Hematopoietic multipotent progenitor cell treated with erythropoietin and hydrocortisone succinate and interleukin-3 and kit ligand, for 6 days (in vitro differentiated cells): Measurements from ENCODE around the gene PRKCD.

Source experiments
- DNase-seq: peaks from one replicate; pipeline ENCODE4 v3.0.0-alpha.2; 2015

The PRKCD gene

GRCh38 chr3:53193466-53194209 lies 32.6 kb downstream of the PRKCD start:
- no peak for DNase-seq

- DNase-seq: no peak
These were observed 33.4 kb downstream of the PRKCD start for GRCh38 chr3:53194210-53195065.

DNA sequence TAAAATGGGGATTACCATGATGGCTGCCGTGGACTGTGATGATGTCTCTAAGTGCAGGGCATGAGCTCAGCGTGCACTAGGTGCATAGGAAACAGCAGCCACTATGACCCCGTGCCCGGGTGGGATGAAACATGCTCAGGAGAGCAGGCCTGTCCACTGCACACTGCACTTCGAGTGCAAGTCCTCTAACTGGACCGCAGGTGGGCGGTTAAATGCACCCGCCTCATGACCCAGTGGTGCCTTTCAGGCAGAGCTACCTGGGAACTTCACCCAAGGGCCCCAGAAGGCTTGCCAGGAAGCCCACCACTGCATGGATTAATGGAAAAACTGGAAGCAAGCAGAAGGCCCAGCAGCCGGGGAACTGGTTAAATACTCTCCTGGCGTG lies 34.0 kb downstream of the PRKCD start:
- DNase-seq: no peak

- peak; percentile 74 for DNase-seq
These were observed 34.9 kb downstream of the PRKCD start for GRCh38 chr3:53195602-53196574.

- DNase-seq: peak; percentile 69
These were observed 35.8 kb downstream of the PRKCD start for GRCh38 chr3:53196575-53197407.

- DNase-seq: no peak
These were observed 37.4 kb downstream of the PRKCD start for GRCh38 chr3:53198256-53198977.

GRCh38 chr3:53198996-53199395 lies 38.0 kb downstream of the PRKCD start:
- DNase-seq: no peak

- DNase-seq: peak; percentile 51
These were observed 38.8 kb downstream of the PRKCD start for GRCh38 chr3:53199834-53200233.

DNA sequence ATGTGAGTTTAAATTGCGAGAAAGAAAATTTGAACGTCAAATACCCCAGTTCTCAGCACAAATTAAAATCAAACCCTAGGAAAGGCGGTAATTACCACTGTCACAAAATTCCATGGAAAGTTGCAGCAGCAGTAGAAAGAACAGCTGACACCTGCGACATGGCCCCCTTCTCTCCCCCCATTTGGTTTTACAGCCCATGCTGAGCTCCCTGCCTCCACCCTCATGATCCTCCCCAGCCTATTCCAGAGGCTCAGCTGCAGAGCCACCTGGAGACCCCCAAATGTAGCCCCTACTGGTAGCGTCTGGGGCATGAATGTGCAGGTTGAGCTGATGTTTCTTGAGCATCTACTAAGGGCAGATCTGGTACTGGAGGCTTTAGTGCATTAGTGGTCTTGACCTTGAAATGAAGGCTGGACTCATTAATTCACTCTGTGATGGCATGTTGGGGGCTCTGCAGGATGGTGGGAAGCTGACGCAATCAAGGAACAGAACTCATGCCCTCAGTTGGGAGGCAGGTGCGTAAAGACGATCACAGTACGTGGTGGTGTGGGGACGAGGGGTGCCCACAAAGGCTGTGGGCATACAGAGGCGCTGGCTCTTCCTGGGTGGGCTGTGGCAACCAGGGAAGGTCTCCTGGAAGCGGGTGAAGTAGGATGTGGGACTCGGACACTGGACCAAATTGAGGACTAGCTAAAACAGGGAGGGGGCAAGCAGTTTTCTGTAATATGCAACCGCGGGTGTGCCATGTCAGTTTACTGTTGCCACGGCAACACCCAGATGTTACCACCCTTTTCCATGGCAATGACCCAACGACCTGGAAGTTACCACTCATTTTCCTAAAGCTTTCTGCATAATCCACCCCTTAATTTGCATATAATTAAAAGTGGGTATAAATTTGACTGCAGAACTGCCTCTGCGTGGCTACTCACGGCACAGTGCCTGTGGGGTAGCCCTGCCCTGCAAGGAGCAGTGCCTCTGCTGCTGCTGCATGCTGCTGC lies 39.8 kb downstream of the PRKCD start:
- DNase-seq: peak; percentile 43

DNA sequence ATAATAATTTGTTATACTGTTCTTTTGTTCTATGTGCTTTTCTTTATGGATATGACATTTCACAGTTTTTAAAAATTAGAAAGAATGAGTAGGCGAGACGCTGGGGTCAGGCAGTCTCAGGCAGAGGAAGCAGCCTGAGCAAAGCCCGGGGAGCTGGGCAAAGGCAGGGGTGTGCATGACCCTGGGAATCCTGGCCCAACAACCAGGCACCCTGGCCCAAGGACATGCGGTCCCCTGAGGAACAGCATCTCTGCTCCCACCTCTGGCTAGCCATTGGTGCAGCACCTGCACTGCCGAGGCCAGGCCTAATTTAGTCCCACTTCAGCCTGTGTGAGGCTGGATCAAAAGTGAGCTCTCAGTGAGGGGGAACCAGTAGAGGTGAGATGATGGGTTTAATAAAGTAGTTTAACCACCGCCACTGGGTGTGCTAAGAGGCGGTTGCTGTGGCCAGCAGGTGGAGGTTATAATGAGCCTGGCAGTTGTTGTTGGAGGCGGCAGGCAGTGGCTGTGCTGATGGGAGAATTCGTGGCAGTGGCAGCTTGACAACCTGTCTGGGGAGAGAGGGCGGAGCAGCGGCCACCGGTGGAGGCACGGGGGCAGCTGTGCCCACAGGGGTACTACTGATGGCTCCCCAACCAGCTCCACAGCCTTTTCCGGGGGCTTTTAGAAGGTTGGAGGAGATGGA lies 41.5 kb downstream of the PRKCD start:
- no peak for DNase-seq

DNA sequence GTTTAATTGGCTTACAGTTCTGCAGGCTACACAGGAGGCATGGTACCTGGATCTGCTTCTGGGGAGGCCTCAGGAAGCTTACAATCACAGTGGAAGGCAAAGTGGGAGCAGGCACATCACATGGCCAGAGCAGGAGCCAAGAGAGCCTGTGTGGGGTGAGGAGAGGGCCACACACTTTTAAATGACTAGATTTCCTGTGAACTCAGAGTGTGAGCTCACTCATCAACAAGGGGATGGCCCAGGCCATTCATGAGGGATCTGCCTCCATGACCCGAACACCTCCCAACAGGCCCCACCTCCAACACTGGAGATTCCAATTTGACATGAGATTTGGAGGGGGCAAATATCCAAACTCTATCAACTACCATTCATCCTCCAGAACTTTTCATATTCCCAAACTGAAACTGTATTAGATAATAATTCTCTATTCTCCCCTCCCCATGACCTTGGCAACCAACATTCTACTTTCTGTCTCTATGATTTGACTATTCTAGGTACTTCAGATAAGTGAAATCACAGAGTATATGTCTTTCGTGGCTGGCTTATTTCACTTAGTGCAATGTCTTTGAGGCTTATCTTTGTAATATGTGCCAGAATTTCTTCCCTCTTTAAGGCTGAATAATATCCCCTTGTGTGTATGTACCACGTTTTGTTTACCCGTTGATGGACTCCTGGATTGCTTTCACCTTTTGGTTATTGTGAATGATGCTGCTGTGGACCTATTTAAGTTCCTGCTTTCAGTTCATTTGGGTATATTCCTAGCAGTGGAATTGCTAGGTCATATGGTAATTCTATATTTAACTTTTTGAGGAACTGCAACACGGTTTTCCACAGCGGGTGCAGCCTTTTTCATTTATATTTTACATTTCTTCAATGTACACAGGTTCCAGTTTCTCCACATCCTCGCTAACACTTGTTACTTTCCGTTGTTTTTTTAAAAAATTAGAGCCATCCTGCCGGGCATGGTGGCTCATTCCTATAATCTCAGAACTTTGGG lies 51.0 kb downstream of the PRKCD start:
- DNase-seq: no peak

GRCh38 chr3:53213276-53213675 lies 52.3 kb downstream of the PRKCD start:
- no peak for DNase-seq

GRCh38 chr3:53215816-53216215 lies 54.8 kb downstream of the PRKCD start:
- DNase-seq: no peak

DNA sequence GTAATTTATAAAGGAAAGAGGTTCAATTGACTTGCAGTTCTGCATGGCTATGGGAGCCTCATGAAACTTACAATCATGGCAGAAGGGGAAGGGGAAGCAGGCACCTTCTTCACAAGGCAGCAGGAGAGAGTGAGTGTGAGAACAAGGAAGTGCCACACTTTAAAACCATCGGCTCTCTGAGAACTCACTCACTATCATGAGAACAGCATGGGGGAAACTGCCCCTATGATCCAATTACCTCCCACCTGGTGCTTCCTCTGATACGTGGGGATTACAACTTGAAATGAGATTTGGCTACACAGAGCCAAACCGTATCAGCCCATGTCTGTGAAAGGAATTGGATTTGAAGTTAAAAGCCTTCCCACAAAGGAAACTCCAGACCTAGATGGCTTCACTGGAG lies 55.7 kb downstream of the PRKCD start:
- DNase-seq: no peak

DNA sequence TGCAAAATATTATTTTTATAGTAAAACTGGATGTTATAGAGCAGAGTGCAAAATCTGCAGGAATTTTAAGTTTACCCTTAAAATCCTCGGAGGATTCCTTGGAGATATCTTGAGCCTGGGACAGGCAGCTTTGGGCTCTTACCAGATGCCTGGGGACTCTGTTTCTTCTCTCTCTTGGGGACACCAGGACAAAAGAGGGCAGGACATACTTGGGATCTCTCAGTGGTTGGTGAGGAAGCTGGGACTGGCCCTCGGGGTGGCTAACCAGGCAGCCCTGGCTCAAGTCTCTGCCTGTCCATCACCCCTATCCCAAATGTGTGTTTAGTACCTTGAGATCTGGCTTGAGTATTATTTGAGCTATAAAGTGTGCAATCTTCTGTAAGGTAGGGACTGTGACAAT lies 56.2 kb downstream of the PRKCD start:
- no peak for DNase-seq

DNA sequence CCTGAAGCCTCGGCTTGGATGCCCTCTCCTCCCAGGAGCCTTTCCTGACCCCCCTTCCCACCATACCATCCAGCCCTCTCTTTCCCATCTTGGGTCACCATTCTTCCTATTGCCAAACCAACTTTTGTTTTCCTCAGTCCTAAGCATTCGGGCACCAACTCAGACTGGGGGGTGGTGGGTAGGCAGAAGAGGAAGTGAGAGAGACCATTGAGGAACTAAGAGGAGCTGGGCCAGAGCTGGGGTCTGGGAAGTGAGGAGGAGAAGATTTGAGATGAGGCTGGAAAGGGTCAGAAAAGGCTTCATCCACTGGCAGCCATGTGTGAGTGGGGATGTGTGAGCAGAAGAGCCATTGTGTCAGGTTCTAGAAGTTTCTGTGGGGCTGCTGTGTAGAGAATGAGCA lies 57.1 kb downstream of the PRKCD start:
- DNase-seq: peak; percentile 33

DNA sequence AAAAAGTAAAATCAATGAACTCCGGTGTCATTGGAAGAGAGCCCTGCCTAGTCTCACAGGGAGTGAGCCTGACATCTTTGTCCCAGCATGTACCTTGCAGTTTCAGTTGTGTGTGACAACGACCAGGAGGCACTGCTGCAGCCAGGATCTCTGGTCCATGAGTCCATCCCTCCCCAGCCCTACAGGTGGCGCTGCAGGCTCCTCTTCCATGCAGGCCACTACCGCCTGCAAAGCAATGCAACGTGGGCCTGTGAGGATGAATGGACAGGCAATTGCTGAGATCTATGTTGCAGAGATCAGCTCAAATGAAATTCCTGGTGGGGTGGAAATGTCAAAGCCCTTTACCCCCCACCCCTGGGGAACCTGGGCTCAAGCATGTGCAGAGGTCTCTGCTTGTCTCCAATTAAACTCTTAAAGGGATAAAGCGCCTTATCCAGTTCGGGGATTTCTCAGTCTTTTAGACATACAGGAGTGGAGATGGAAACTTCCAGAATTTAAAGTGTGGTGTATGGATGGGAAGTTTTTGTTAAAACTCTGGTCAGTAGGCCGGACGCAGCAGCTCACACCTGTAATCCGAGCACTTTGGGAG lies 59.0 kb downstream of the PRKCD start:
- DNase-seq: peak; percentile 94

DNA sequence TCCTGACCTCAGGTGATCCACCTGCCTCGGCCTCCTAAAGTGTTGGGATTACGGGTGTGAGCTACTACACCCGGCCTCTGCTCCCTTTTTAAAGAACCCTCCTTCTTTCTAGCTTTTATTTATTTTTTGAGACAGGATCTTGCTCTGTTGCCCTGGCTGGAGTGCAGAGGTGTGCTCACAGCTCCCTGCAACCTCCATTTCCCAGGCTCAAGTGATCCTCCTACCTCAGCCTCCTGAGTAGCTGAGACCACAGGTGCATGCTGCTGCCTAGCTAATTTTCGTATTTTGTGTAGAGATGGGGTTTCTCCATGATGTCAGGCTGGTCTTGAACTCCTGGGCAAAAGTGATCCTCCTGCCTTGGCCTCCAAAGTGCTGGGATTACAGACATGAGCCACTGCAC lies 60.3 kb downstream of the PRKCD start:
- no peak for DNase-seq
